Central memory CD8-positive, alpha-beta T cell (primary cell): Measurements from ENCODE around the gene ECT2L.
"Not testable (repeated sequence)": the region's sequence is repeated elsewhere in the genome, so short reads cannot be mapped to it uniquely, and the experiment has no call there.

Experiments used
- ATAC-seq: fragments of 150-1000 bp; cut with Tn5 transposase; replicated peaks from 2 replicates; pipeline ENCODE4 v1.10.0; 2022; ENCODE audit warnings: mild to moderate bottlenecking, moderate FRiP score, moderate number of reproducible peaks; ENCODE audit not compliant: poor library complexity, severe bottlenecking; ENCODE audit errors: extremely low read depth
- DNase-seq, 2 donors: peaks; one replicate each; pipeline ENCODE4 v3.0.0; 2021; ENCODE audit warnings: low spot score in 2 of 2
- H3K27ac Mint-ChIP-seq: one replicate; pipeline ENCODE4 v1.8.0; 2022; ENCODE audit warnings: low read depth, mild to moderate bottlenecking, moderate library complexity, mixed read lengths
- H3K27me3 Mint-ChIP-seq: one replicate; pipeline ENCODE4 v1.8.0; 2022; ENCODE audit warnings: mixed read lengths
- H3K36me3 Mint-ChIP-seq: one replicate; pipeline ENCODE4 v1.8.0; 2022; ENCODE audit warnings: mild to moderate bottlenecking, moderate library complexity, mixed read lengths; ENCODE audit not compliant: insufficient read depth
- H3K4me1 Mint-ChIP-seq: one replicate; pipeline ENCODE4 v1.8.0; 2022; ENCODE audit warnings: mixed read lengths
- H3K4me3 Mint-ChIP-seq: one replicate; pipeline ENCODE4 v1.8.0; 2022; ENCODE audit warnings: mild to moderate bottlenecking, moderate library complexity, mixed read lengths
- H3K9me3 Mint-ChIP-seq: one replicate; pipeline ENCODE4 v1.8.0; 2022; ENCODE audit warnings: mixed read lengths

ECT2L gene

GRCh38 chr6:138931660-138932059, 135.8 kb downstream of the ECT2L start:
- no peak overlapping the region for H3K4me3 Mint-ChIP-seq
- H3K27ac Mint-ChIP-seq = no peak overlapping the region
- peaks cover 28% of the 10 kb centered on the region for H3K36me3 Mint-ChIP-seq
- DNase-seq (no peak), ATAC-seq (no peak)
- no peaks in the 10 kb centered on the region for H3K27me3 Mint-ChIP-seq
- no peaks in the 10 kb centered on the region for H3K4me1 Mint-ChIP-seq
- H3K9me3 Mint-ChIP-seq = no peaks in the 10 kb centered on the region

DNA sequence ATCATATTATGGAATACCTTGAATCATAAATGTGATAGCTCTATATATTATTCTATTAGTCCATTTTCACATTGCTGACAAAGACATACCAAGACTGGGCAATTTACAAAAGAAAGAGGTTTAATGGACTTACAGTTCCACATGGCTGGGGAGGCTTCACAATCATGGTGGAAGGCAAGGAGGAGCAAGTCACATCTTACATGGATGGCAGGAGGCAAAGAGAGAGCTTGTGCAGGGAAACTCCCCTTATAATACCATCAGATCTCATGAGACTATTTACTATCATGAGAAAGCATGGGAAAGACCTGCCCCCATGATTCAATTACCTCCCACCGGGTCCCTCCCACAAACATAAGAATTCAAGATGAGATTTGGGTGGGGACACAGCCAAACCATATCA, 141.0 kb downstream of the ECT2L start:
- not testable (repeated sequence) for DNase-seq, H3K4me3 Mint-ChIP-seq, H3K27ac Mint-ChIP-seq, H3K9me3 Mint-ChIP-seq, H3K27me3 Mint-ChIP-seq, H3K4me1 Mint-ChIP-seq, ATAC-seq
- H3K36me3 Mint-ChIP-seq = peaks cover 40% of the 10 kb centered on the region

DNA sequence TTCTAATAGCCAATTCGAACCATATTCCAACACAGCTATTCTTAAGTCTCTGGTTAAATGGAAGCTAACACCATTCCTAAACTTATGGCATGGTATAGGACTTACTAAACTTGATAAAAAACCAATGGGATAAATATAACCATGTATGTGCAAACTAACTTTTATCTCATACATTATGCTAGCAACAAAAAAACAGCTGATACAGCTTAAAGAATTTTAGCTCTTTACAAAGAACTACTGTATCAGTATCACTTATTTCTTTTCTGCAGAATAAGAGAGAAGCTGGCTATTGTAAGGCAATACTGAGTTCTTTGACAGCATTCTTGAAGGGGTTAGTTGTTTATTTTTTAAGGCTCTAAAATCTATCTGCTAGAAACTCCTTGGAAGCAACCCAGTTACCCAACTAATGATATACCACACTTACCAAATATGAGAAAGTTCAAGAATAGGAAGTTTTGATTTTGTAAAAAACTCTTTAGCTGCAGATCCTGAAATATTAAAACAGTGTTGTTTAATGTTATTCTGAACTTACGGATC, 147.3 kb downstream of the ECT2L start:
- no peak overlapping the region for H3K4me3 Mint-ChIP-seq
- ATAC-seq (no peak), DNase-seq (no peak)
- H3K36me3 Mint-ChIP-seq = peaks cover 29% of the 10 kb centered on the region
- no peaks in the 10 kb centered on the region for H3K27me3 Mint-ChIP-seq
- H3K4me1 Mint-ChIP-seq = peaks cover 14% of the 10 kb centered on the region
- H3K9me3 Mint-ChIP-seq = no peaks in the 10 kb centered on the region
- H3K27ac Mint-ChIP-seq = no peak overlapping the region

- H3K27me3 Mint-ChIP-seq = no peaks in the 10 kb centered on the region
- H3K4me1 Mint-ChIP-seq = peaks cover 22% of the 10 kb centered on the region
- H3K9me3 Mint-ChIP-seq = no peaks in the 10 kb centered on the region
- no peak overlapping the region for H3K27ac Mint-ChIP-seq
- peaks cover 27% of the 10 kb centered on the region for H3K36me3 Mint-ChIP-seq
- ATAC-seq = peak; percentile 68
- DNase-seq = no peak
- H3K4me3 Mint-ChIP-seq = no peak overlapping the region
Observed at GRCh38 chr6:138944412-138944811, 148.5 kb downstream of the ECT2L start.

- peaks cover 26% of the 10 kb centered on the region for H3K36me3 Mint-ChIP-seq
- no peak overlapping the region for H3K27ac Mint-ChIP-seq
- ATAC-seq (no peak), DNase-seq (no peak)
- no peaks in the 10 kb centered on the region for H3K9me3 Mint-ChIP-seq
- no peaks in the 10 kb centered on the region for H3K27me3 Mint-ChIP-seq
- peaks cover 22% of the 10 kb centered on the region for H3K4me1 Mint-ChIP-seq
- no peak overlapping the region for H3K4me3 Mint-ChIP-seq
Observed at GRCh38 chr6:138945354-138945753, 149.5 kb downstream of the ECT2L start.

GRCh38 chr6:138948004-138948403, 152.1 kb downstream of the ECT2L start:
- Mint-ChIP-seq H3K27me3 (no peaks in the 10 kb centered on the region), H3K4me1 (peaks cover 36% of the 10 kb centered on the region), H3K36me3 (peaks cover 19% of the 10 kb centered on the region), H3K27ac (no peak overlapping the region), H3K9me3 (no peaks in the 10 kb centered on the region), H3K4me3 (no peak overlapping the region)
- no peak for ATAC-seq
- DNase-seq = no peak

DNA sequence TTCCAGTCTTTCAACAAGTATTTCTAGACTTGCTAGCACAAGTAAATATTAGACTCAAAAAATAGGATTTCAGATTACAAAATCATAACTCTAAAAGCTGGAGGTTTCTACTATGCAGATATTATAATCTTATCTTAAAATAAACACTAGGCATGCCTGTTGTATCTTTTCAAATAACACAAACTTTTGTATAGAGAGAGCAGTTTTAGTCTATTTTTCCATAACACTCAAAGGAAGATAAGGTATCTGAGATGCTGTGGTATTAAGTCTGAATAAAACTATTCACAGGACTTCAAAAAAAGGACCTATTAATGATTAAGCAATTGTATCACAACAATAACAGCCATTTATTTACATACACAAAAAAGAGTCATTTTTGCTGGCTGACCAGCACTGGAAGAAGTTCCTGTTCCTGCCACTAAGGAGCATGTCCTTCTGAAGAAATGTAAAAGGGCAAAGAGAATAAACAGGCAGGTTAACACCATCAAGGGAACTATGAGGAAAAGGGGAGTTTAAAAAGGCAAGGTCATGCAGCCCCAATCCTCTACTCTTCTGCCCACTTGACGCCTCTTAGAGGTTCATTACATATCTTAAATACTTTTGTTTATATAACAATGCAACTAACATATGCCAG, 152.8 kb downstream of the ECT2L start:
- Mint-ChIP-seq H3K9me3 (no peaks in the 10 kb centered on the region), H3K36me3 (peaks cover 19% of the 10 kb centered on the region), H3K4me1 (peaks cover 43% of the 10 kb centered on the region), H3K4me3 (no peak overlapping the region), H3K27me3 (no peaks in the 10 kb centered on the region), H3K27ac (peak overlapping the region; percentile 64)
- ATAC-seq = no peak
- DNase-seq = no peak

DNA sequence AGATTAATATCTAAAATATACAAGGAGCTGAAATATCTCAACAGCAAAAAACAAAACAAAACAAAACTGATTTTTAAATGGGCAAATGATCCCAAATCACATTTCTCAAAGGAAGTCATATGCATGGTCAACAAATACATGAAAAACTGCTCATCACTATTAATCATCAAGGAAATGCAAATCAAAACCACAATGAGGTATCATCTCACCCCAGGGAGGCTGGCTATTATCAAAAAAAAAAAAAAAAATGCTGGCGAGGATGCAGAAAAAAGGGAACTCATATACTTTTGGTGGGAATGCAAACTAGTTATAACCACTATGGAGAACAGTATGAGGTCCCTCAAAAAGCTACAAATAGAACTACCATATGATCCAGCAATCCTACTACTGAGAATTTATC, 157.6 kb downstream of the ECT2L start:
- no peaks in the 10 kb centered on the region for H3K27me3 Mint-ChIP-seq
- ATAC-seq (no peak), DNase-seq (no peak)
- peaks cover 64% of the 10 kb centered on the region for H3K4me1 Mint-ChIP-seq
- H3K27ac Mint-ChIP-seq = peak overlapping the region; percentile 78
- H3K36me3 Mint-ChIP-seq = peaks cover 8% of the 10 kb centered on the region
- H3K9me3 Mint-ChIP-seq = no peaks in the 10 kb centered on the region
- no peak overlapping the region for H3K4me3 Mint-ChIP-seq
